Eye (tissue), 1 donor: ENCODE results near the gene ZC3H7B.
"Not testable (repeated sequence)": the region's sequence is repeated elsewhere in the genome, so short reads cannot be mapped to it uniquely, and the experiment has no call there.

ENCODE experiments used
- DNase-seq: peaks from one replicate; pipeline ENCODE4 v3.0.0-alpha.2; 2015

ZC3H7B gene, protein sequence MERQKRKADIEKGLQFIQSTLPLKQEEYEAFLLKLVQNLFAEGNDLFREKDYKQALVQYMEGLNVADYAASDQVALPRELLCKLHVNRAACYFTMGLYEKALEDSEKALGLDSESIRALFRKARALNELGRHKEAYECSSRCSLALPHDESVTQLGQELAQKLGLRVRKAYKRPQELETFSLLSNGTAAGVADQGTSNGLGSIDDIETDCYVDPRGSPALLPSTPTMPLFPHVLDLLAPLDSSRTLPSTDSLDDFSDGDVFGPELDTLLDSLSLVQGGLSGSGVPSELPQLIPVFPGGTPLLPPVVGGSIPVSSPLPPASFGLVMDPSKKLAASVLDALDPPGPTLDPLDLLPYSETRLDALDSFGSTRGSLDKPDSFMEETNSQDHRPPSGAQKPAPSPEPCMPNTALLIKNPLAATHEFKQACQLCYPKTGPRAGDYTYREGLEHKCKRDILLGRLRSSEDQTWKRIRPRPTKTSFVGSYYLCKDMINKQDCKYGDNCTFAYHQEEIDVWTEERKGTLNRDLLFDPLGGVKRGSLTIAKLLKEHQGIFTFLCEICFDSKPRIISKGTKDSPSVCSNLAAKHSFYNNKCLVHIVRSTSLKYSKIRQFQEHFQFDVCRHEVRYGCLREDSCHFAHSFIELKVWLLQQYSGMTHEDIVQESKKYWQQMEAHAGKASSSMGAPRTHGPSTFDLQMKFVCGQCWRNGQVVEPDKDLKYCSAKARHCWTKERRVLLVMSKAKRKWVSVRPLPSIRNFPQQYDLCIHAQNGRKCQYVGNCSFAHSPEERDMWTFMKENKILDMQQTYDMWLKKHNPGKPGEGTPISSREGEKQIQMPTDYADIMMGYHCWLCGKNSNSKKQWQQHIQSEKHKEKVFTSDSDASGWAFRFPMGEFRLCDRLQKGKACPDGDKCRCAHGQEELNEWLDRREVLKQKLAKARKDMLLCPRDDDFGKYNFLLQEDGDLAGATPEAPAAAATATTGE

DNA sequence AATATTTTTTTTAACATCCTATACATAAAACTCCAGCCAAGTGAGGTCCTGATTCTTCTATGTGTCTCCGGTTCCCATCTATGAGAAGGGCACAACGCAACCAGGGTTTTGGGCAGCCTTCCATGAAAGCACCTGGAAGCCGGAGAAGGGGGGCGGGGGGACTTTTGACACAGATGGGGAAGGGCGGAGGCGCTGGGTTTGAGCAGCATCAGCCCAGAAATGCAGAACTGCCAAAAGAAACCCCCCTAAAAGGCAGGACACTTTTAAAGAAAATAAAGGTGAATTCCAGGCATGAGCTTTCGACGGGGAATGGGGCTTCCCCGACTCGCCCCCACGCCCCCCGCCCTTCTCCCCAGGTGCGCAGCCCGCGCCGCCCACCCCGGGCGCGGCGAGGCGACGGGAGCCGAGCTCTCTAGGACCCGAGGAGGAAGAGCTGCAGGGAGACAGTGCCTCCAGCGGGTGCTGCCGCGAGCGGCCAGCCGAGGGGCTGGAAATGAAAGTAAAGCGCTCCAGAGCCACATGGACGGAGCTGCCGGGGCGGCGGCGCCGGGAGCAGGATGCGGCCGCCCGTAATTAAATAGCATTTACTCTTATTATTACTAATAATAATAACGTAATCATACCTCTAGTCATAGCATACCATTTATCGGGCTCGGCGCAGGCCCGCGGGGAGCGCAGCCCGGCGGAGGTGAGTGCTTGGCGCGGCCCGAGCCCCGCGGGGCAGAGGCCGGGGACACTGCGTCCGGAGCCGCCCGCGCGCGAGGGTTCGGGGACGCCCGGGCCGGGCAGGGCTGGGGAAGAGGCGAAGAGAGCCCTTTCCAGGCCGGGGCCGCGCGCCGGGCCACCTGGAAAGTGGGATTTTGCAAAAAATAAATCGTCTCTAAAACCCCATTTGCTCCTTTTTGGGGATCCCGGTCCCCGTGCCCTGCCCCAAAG, at the start of gene ZC3H7B:
ZC3H7B (plus strand) TSS at position 441 of the 936 bp plus-strand sequence. CDS start 19,136 bp downstream, outside the sequence.
- DNase-seq: peak; percentile 92

DNA sequence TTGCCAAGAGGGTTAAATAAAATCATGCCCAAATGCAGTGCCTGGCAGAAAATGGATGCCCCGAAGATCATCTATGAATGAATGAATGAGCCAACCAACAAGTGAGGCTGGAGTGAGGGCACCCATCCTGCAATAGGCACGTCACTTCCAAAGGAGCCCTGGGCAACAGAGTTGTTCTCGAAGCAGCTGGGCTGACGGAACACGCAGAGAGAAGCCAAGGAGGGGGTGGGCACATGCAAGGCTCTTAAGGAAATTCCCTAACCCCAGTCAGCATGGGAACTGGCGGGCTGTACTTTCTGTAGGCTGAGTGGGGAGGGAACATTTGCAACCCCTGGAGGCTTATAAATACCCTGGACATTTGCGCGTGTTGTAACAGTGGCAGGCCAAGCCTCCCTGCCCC, 49.0 kb upstream of the ZC3H7B start:
- DNase-seq: no peak

DNA sequence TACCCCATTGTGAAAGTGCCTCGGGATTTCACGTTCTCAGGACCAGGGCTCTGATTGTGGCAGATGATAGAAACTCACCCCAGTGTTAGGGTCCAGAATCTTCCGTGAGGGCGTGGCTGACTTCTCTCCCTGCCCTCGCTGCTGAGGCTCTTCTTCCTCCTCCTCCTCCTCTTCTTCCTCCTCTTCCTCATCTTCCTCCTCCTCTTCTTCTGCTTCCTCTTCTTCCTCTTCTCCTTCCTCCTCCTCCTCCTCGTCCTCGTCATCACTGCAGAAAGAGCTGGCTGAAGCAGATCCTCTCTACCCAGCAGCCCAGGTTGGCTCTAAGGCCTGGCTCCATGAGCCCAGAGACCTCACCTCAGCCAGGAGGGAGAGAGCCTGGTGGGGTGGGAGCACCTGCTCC, 47.1 kb upstream of the ZC3H7B start:
- no peak for DNase-seq

DNA sequence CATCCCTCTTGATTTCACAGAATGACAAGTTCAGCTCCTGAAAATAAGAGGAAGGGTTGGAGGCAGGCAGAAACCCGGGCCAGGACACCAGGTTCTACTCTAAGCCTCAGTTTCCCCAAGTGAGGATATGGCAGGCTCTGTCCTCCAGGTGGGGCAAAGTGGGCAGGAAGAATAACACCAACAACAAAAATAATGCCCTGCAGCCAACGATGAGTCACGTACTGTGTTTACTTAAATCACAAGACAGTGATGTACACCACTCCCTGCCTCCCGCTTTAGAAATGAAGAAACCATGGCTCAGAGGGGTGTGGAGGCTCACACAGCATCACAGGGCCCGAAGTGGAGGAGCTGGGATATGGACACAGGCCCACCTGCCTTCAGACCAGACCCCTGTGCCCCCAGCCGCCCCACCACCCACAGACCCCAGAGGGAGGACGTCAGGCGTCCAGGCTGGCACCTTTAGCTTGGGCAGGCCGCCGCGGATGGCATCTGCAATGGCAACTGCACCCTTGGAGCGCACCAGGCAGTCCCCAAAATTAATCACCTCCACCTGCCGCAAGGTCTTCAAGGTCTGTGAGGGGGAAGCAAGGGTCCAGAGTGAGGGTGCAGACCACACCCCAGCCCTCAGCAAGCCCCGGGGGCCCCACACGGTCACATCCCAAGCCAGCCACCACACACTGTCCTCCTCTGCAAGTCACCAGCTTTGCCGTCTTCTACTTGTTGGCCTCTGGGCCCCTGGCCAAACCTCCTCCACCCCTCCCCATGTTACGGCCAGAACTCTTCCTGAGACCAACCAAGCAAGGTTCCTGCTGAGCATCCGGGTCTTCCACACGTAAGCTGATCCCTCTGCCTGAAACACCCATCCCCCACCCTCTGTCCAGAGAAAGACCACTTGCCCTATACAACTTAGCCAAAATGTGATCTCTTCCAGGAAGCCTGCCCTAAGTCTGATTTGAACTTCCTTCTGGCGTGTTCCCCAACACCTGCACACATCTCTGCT, 44.8 kb upstream of the ZC3H7B start:
- no peak for DNase-seq

DNA sequence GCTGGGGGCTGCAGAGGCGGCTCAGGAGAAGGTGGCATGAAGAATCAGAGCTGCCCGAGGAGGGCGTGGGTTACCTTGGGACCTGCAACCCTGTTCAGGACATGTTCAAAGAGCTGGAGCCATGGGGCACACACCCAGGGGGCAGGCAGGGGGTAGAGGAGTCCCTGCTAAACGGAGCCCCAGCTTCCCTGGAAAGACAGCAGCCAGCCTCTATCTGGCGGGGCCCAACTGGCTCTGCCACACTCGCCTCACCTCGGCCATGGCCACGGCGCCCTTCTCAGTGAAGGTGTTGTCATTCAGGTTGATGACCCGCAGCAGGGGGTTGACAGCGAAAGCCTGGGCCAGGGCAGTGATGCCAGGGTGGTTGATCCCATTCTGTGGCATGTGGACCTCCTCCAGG, 43.6 kb upstream of the ZC3H7B start:
- DNase-seq: no peak

DNA sequence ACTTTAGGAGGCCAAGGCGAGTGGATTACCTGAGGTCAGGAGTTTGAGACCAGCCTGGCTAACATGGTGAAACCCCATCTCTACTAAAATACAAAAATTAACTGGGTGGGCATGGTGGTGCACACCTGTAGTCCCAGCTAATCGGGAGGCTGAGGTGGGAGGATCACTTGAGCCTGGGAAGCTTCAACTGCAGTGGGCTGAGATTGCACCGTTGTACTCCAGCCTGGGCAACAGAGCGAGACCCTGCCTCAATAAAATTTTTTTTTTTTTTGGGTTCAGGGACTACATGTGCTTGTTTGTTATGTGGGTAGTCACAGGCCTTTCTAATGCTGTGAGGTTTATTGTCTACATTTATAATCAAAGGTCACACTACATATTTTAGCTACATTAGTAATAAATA, 41.6 kb upstream of the ZC3H7B start:
- not testable (repeated sequence) for DNase-seq

DNA sequence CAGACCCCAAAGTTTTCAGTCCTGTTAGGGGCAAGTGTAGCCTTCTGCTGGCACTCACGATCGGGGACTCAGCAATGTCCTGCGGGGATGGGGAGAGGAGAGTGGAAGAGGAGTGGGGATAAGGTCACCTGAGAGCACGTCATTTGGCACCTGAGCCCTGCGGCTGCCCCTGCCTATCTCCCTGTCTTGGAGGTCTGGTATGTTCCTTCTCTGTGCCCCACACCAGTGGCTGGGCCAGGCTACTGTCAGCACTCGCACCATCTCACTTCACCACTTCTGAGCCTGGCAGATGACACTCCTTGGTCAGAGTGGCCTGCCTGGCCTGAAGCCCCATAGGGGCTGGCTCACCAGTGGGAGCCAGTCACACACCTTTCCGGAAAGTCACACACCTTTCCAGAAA, 40.5 kb upstream of the ZC3H7B start:
- DNase-seq: no peak

DNA sequence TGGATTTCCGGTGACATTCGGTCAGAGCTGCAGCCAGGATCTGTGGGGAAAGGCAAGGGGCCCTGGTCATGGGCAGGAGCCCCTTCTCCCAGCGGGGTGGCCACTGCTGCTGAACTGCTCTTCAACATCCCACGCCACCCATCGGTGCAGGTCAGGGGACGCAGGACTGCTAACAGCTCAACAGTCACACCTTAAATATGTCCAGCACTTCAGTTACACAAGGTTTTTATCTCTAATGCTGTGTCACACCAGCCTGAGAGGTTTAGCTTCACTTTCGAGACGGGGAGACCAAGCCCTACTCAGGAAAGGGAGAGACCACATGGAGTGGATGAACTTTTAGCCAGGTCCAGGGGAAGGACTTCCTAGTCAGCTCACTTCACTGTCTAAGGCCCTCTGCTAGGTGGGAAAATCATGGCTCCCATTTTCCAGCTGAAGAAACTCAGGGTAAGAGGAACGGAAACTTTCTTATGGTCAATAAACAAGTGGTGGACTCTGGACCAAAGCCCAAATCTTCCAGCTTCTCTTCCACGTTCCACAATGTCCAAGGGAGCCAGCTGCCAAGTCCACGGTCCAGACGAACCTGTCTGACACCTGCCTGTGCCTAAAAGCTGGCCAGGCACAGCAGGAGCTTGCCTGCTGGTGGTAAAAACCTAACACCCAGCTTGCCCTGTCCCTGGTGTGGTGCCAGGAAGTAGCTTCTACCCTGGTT, 39.6 kb upstream of the ZC3H7B start:
- DNase-seq: no peak

DNA sequence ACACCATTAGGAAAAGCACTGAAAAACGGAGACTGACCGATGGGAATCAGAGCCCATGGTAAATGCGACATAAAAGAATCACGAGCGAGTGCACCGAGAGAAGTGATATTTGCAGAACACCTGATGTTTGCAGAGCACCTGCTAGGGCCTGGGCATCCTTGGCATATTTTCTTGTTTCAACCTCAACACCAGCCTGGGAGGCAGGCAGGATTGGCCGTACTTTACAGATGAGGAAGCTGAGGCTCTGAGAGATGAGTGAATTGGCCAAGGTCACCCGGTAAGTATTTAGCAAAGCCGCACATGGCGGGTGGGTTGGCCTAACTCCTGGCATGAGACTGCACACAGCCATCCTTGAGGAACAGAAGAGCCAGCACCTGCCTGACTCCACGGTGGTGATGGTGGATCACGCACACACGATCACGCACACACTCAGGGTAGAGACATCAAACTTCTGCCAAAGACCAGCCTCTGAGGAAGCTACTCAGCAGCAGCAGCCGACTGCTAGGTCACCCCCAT, 39.0 kb upstream of the ZC3H7B start:
- DNase-seq: no peak

DNA sequence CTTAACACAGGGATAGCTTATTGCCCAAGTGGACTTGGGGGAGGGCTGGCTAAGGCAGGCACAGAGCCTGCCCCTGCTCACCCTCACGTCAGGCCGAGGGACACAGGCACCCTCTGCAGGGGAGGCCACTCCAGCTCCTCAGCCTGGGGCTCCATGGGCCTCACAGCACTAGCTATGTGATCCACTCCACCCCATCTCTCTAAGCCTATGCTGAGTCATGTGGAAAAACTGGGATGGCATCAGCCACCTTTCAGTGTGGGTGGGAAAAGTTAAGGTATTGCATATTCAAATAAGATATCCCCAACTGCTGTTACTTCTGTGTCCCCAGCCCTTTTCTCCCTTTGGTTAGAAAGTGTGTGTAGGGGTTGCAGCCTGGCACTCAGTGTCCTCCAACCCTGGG, 37.6 kb upstream of the ZC3H7B start:
- no peak for DNase-seq

DNA sequence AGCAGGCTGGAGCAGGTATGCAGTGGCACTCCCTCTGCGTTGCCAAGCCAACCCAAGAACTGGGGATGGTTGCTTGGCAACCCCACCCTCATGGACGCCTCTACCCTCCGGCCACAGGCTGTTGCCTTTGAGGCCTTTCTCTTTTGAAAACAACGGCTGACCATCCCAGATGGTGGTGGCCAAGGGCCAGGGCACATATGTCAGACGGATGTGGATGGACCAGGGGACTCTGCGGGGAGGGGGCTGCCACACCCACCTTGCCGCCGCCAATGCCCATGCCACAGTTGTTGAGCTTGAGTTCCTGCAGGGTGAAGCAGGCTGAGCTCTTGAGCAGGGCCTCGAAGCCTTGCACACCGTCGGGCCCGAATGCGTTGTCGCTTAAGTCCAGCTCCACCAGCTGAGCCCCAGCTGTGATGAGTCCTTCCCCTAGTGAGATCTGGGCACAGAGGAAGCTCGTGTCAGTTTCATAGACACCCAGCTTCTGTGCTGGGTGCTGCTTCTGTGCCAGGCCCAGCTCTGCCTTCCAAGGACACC, 36.9 kb upstream of the ZC3H7B start:
- DNase-seq: no peak

DNA sequence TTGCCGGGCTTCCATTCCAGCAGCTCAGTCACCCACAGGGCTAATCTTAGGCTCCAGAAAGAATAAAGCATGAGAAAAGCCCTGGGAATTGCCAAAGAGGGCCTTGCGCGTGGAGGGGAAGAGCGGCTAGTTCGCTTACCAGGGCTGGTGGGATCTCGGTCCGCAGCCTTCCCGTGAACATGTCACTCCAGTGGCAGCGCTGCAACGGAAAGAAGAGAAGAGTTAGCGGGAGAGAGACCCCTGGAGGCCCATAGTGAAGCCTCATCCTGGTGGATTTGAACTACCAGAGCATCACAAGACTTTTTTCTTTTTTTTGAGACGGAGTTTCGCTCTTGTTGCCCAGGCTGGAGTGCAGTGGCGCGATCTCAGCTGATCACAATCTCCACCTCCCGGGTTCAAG, 33.4 kb upstream of the ZC3H7B start:
- DNase-seq: no peak

DNA sequence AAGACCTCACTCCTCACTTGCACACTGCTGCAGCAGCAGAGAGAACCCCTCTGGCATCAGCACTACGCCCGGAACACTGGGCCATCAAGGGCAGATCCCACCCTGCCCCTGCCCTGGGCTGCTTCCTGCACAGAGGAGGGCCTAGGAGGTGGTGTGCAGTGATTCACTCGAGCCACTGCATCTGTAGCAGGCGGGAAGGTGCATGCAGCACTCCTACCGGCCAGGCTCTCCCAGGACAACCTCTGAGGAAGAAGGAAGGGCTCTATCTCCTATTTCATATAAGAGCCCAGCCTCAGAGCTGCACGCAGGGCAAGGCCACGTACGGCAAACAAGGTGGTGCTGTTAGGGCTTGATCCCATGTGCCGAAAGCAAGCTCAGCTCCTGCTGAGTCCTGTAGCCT, 29.5 kb upstream of the ZC3H7B start:
- no peak for DNase-seq

DNA sequence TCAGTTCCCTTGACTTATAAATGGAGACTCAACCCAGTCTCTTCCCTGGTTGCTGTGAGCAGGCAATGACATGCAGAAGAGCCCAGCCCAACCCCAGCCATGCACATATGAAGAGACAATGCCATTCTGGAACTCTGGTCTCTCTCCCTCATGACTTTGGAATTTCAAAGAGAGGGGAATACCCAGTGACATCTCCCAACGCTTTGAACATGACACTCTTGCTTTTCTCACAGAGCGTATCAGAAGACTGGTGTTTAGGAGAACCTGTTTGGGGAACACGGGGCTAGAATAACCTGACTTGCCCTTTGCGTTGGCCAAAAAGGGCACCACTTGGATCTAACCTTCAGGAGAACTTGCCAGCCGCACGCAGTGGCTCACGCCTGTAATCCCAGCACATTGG, 28.2 kb upstream of the ZC3H7B start:
- no peak for DNase-seq

DNA sequence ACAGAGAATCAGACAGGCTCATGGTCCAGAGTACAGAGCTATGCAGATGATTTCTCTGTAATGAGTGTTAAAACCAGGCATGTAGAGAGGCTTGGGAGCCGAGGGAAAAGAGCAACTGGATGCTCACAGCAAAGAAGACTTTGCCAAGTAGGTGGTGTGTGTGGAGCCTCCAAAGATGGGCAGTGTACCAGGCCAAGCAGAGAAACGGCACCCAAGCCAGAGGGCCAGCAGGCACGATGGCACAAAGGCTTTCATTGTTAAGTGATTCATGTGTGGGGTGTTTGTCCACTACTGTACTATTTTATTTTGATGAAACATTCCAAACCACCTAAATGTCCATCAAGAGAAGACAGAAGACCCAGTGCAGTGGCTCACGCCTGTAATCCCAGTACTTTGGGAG, 26.5 kb upstream of the ZC3H7B start:
- DNase-seq: no peak

DNA sequence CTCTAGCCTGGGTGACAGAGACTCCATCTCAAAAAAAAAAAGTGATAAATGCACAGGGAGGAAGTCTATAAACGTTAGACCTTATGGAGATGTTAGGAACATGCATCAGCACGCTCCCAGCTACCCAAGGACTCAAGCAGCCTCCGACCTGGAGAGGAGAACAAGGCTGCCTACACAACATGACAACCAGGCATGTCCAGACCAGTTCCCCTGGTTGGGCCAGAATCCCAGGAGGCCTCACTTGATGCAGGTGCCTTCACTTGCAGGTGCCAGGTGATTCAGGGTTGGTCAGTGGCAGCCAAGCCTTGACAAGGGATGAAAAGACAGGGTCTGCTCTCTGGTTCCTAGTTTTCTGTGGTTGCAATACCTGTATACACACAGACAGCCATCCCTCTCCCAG, 21.3 kb upstream of the ZC3H7B start:
- no peak for DNase-seq

DNA sequence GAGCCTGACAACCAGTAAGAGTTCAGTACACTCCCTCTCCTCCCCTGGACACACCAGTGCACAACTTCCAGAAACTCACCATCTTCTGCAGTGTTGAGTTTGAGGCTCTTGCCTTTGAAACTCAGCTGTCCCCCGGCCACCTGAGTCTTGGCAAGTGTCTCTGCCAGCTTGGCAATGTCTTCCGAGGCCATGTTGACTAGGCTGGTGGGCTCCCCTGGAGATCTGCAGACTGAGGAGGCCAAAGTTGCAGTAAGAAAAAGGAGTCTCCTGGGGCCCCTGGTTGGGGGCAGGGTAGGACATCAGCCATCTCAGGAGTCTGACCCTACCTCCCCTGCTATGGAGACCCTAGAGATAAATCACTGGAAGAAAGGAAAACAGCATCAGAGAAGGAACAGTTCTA, 20.5 kb upstream of the ZC3H7B start:
- DNase-seq: no peak

DNA sequence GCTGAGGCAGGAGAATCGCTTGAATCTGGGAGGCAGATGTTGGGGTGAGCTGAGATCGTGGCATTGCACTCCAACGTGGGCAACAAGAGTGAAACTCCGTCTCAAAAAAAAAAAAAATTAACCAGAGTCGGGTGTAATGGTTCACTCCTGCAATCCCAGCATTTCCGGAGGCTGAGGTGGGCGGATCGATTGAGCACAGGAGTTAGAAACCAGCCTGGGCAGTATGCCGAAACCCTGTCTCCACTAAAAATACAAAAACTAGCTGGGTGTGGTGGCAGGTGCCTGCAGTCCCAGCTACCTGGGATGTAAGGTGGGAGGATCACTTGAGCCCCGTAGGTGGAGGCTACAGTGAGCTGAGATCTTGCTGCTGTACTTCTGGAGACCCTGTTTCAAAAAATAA, 16.9 kb upstream of the ZC3H7B start:
- no peak for DNase-seq

DNA sequence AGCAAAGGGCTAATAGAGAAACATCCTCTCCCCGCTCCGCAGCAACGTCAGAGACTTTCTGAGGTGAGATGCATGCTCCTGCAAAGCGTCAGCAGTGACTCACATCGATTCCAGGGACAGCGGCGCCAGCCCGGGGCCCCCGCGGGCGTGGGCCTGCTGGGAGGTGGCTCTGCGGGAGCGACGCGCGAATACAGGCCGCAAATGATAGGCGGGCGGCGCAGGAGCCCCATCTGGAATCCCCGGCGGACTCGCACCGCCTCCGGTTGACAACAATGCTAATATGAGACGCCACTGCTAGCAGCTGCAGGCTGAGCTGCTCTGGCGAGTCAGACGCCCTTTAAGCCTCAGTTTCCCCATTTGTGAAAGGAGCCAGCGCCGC, 15.9 kb upstream of the ZC3H7B start:
- peak; percentile 70 for DNase-seq
